HG02588 (cell line): ENCODE data around the gene FZR1.
"Not testable (repeated sequence)": the region's sequence is repeated elsewhere in the genome, so short reads cannot be mapped to it uniquely, and the experiment has no call there.

ENCODE experiments used
- ATAC-seq: cut with Tn5 transposase; IDR thresholded peaks from one replicate; pipeline ENCODE4 v1.9.1; 2021; ENCODE audit warnings: mild to moderate bottlenecking, moderate library complexity; ENCODE audit not compliant: unreplicated experiment

FZR1 gene

DNA sequence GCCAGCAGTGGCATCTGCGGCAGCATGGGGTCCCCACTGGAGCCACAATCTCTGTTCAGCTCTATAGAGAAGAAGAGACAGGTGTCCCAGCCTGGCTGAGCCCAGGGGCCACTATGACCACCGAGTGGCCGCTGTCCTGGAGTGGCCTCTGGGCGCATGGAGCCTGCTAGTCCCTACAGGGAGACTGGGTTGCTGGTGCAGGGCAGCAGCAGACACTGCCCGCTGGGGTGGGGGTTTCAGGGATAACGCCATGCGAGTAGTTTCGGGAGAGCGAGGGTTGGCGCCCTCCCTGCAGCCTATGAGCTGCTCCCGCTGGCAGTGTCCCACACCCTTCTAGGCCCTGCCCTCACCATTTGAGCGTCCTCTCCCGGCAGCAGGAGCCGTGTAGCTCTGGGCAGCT is 22.0 kb downstream of the FZR1 start:
- ATAC-seq: no peak

DNA sequence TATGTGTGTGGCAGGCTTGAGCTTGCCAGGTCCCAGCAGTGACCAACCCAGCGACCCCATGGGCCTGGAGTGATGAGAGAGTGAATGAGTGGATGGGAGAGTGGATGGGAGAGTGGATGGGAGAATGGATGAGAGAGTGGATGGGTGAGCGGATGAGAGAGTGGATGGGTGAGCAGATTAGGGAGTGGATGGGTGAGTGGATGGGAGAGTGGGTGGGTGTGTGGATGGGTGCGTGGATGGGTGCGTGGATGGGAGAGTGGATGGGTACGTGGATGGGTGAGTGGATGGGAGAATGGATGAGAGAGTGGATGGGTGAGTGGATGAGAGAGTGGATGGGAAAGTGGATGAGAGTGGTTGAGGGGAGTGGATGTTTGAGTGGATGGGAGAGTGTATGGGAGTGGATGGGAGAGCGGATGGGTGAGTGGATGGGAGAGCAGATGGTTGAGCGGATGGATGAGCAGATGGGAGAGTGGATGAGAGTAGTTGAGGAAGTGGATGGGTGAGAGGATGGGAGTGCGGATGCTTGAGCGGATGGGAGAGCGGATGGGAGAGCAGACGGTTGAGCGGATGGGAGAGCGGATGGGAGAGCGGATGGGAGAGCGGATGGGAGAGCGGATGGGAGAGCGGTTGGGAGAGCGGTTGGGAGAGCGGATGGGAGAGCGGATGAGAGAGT is 22.6 kb downstream of the FZR1 start:
- no peak for ATAC-seq

DNA sequence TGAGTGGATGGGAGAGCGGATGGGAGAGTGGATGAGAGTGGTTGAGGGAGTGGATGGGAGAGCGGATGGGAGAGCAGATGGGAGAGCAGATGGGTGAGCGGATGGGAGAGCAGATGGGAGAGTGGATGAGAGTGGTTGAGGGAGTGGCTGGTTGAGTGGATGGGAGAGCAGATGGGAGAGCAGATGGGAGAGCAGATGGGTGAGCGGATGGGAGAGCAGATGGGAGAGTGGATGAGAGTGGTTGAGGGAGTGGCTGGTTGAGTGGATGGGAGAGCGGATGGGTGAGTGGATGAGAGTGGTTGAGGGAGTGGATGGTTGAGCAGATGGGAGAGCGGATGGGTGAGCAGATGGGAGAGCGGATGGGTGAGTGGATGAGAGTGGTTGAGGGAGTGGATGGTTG is 23.2 kb downstream of the FZR1 start:
- ATAC-seq: not testable (repeated sequence)

DNA sequence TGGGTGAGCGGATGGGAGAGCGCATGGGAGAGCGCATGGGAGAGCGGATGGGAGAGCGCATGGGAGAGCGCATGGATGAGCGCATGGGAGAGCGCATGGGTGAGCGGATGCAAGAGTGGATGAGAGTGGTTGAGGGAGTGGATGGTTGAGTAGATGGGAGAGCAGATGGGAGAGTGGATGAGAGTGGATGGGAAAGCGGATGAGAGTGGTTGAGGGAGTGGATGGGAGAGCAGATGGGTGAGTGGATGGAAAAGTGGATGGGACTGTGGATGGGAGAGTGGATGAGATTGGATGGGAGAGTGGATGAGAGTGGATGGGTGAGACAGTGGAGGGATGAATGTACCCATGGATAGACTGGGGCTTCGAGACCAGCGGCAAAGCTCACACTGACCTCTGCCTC is 24.3 kb downstream of the FZR1 start:
- ATAC-seq: no peak

DNA sequence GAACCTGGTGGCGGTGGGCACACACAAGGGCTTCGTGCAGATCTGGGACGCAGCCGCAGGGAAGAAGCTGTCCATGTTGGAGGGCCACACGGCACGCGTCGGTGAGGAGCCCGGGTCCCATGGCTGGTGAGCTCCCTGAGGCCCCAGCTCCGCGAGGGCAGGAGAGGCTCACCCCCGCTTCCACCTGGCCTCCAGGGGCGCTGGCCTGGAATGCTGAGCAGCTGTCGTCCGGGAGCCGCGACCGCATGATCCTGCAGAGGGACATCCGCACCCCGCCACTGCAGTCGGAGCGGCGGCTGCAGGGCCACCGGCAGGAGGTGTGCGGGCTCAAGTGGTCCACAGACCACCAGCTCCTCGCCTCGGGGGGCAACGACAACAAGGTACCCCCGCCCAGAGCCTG is 25.6 kb downstream of the FZR1 start:
- ATAC-seq: no peak

DNA sequence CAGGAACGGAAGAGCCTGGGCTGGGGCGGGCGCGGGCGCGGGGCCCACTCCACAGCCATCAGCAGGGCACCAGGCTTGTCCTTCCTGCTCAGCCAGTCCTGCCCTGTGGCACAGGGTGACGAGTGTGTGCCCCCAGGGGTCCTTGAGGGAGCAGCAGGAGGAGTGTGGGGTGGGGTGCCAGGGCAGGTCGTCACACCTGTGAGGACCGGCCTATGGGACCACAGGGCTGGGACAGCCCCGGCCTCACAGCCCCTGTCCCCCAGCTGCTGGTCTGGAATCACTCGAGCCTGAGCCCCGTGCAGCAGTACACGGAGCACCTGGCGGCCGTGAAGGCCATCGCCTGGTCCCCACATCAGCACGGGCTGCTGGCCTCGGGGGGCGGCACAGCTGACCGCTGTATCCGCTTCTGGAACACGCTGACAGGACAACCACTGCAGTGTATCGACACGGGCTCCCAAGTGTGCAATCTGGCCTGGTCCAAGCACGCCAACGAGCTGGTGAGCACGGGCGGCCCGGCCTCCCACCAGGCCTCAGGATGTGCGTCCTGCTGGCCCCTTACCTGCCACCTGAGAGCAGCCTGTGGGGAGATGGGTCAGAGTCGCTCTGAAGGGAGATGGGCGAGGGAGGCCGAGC is 26.2 kb downstream of the FZR1 start:
- ATAC-seq: no peak

DNA sequence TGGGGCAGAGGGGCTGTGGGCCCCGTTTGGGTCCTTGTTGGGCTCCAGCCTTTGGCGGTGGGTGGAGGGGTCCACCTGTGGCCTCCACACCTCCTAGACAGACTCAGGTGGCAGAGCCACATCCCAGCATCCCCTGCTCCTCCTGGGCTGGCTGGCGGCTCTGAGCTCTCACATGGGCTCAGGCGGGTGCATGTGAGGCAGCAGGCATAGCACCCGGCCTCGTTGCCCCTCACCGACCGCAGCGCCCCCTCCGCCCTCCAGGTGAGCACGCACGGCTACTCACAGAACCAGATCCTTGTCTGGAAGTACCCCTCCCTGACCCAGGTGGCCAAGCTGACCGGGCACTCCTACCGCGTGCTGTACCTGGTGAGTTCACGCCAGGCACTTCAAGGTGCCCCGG is 26.9 kb downstream of the FZR1 start:
- ATAC-seq: no peak

DNA sequence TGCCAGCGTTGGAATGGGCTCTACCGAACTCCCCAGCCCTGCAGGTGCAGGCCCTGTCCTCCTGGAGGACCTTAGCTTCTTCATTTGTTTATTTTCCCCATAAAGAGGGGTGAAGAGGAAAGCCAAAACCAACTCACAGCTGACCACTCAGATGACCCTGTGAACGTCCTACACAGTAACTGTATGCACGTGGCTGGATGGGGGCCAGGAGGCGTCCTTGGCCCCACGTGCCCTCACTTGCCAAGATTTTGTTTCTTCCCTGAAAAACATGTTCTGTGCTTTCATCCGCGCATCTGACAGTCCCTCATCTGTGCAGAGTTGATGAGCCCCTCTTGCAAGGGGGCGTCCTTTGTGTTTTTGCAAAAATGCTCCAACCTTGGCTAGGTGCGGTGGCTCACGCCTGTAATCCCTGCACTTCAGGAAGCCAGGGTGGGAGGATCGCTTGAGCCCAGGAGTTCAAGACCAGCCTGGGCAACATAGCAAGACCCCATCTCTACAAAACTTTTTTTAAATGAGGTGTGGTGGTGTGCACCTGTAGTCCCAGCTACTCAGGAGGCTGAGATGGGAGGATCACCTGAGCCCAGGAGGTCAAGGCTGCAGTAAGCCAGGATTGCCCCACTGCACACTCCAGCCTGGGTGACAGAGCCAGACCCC is 27.6 kb downstream of the FZR1 start:
- no peak for ATAC-seq

DNA sequence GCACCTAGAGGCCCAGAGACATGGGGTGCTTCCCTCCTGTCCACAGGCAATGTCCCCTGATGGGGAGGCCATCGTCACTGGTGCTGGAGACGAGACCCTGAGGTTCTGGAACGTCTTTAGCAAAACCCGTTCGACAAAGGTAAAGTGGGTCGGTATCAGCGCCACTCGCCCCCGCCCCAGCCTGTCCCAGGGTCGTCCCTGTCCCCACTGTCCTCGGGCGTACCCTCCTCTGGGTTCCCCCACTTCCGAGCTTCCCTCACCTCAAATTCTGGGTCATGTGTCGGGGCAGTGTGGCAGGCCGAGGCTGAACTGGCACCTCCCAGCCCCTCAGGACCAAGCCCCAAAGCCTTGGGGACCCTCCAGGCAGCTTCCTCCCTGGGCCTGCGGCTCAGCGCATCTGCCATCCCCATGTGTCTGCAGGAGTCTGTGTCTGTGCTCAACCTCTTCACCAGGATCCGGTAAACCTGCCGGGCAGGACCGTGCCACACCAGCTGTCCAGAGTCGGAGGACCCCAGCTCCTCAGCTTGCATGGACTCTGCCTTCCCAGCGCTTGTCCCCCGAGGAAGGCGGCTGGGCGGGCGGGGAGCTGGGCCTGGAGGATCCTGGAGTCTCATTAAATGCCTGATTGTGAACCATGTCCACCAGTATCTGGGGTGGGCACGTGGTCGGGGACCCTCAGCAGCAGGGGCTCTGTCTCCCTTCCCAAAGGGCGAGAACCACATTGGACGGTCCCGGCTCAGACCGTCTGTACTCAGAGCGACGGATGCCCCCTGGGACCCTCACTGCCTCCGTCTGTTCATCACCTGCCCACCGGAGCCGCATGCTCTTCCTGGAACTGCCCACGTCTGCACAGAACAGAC is 28.5 kb downstream of the FZR1 start:
- no peak for ATAC-seq

DNA sequence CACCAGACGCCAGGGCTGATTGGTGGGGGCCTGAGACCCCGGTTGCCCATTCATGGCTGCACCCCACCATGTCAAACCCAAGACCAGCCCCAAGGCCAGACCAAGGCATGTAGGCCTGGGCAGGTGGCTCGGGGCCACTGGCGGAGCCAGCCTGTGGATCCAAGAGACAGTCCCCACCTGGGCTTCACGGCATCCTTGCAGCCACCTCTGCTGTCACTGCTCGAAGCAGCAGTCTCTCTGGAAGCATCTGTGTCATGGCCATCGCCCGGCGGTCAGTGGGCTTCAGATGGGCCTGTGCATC is 29.1 kb downstream of the FZR1 start:
- no peak for ATAC-seq

DNA sequence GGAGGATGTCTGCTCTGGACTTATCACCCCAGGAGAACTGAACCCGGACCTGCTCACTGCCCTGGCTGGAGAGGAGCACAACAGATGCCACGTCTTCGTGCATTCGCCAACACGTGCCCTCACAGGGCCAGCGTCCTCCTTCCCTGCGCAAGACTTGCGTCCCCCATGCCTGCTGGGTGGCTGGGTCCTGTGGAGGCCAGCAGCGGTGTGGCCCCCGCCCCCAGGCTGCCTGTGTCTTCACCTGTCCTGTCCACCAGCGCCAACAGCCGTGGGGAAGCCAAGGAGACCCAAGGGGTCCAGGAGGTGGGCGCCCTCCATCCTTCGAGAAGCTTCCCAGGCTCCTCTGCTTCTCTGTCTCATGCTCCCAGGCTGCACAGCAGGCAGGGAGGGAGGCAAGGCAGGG is 29.5 kb downstream of the FZR1 start:
- no peak for ATAC-seq

DNA sequence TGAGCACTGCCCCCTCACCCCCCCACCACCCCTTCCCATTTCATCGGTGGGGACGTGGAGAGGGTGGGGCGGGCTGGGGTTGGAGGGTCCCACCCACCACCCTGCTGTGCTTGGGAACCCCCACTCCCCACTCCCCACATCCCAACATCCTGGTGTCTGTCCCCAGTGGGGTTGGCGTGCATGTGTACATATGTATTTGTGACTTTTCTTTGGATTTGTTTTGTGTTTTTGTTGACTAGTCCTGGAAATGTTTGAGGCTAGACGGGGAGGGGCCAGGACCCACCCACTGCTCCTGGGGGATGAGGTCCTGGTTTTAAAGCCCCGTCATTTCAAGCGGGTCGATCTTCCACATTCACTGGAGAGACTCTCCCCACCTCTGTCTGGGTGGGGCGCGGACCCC is 29.9 kb downstream of the FZR1 start:
- no peak for ATAC-seq

DNA sequence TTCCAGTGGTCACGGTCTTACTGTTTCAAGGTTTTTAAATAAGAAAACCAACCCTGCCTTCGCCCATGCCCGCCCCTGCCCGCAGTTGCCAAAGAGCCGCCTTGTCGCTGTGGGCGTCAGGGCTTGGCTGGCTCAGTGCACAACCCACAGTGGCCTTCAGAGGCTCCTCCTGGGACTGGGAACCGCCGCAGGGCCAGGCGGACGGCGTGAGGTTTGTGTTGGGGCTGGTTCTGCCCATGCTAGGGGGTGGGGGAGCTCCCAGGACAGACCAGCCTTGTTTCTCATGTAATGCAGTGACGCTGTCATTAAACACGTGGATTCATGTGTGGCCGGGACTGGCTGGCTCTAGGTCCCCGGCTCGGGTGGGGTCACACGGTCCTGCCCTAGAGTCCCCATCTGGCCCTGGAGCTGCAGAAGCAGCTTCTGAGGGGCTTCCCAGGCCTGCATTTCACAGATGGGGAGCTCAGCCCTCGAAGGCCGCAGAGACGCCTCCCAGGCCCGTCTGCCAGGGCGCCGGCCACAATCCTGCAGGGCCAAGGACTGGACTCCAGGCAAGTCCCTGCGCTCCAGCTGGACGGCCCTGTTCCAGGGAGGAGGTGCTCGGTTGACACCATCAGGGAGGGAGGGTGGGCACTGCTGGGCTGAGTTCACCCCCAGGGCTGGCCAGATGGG is 30.5 kb downstream of the FZR1 start:
- ATAC-seq: no peak

DNA sequence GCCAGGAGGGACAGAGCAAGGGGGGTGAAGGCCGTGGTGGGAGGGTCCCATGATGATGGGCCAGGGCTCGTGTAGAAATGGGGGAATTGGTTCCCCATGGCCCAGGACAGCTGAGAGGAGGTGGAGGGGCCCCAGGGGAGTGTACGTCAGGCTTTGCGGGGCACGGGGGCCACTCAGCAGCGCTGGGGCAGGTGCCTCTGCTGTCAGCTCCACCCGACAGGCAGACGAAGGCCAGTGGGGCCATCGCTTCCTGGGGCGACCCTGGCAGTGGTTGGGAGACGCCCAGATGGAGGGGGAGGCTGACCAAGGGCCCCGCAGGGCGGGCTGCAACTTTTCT is 31.0 kb downstream of the FZR1 start:
- no peak for ATAC-seq

DNA sequence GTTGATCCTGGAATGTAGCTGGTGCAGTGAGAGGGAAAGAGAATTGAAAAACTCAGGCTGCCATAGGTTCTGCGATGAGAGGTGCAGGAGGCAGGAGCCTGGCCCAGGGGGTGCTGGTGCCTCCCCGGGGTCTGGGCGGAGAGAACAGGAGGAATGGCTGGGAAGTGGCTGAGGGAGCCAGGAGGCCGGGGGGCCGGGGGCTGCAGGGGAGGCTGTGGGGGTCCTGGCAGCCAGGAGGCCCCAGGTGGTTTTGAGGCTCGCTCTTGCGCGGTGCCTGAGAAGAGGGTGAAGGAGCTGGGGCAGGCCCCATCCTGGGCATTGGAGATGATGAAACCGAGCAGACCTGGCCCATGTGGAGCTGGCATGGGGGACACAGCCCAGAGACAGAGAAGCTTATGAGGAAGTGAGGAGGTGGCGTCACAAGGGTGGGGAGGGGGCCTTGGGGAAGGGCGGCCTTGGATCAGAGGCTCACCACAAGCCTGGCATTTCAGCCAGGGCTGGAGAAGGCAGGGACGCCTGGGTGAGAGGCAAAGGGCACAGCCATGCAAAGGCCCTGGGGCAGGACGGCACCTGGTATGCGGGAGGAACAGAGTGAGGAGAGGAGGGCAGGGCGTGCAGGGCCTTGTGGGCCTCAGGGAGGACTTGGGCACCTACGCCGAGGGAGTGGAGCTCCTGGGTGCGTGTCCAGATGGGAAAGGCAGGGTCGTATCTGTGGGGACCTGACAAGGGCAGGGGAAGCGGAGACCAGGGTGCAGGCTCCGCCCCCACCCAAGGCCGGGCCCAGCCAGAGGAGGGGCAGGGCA is 31.5 kb downstream of the FZR1 start:
- ATAC-seq: no peak

DNA sequence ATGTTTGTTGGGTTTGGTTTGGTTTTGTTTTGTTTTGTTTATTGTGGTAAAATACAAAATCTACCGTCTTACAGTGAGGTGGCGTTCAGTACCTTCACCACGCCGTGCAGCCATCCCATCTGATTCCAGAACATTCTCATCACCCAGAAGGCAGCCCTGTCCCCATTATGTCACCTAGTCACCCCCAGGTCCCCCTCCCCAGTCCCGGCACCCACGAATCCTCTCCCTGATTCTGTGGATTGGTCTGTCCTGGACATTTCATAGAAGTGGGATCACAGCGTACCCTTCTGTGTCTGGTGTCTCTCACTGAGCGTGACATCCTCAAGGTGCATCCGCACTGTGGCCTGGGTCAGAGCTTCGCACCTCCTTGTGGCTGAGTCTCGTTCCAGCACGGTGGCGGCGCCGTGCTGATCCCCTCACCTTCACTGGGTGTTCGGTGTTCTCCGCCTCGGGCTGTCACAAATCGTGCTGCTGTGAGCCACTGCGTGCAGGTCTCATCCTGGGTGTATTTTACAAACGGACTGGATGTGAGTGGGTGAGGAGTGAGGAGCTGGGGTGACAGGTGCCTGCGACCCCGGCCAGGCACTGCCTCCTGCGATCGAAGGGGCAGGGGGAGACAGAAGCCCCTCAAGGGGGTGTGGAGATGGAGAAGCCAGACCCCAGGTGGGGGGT is 32.3 kb downstream of the FZR1 start:
- no peak for ATAC-seq

DNA sequence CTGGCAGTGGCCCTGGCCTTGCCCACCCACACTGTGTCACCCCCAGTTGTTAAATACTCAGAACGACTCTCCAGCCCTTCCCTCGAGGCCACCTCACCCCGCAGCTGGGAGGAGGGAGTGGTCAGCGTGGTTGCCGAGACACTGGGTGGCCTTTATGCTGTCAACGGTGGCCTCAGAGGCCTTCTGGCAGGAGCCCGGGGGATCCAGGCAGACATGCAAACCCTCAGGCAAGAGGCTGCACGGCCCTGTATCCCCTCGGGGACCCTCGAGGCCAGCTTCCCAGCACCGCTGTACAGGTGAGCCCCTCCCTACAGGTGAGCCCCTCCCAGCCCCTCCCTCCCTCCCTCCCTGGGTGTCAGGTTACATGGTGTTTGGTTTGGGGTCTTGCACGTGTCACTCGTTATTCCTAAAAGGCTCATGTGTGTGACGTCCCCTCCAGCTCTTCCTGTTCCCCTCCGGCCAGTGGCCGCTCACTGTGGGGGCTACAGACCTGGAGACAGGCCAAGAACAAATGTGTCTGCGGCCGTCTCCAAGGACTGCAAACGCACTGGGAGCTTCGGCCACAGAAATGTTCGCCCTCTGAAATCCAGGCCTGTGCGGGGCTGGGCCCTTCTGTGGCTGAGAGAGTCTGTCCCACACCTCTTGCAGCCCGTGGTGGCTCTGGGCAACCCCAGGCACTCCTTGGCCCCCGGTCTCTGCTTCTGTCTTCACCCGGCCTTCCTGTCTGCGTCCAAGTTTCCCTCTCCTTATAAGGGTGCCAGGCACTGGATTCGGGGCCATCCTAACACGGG is 33.0 kb downstream of the FZR1 start, which contains the start of gene TEKTIP1:
Gene TEKTIP1 (plus strand): TSS at position 210 of the 791 bp plus-strand sequence. CDS start 4 bp downstream, at position 214.
- ATAC-seq: no peak

DNA sequence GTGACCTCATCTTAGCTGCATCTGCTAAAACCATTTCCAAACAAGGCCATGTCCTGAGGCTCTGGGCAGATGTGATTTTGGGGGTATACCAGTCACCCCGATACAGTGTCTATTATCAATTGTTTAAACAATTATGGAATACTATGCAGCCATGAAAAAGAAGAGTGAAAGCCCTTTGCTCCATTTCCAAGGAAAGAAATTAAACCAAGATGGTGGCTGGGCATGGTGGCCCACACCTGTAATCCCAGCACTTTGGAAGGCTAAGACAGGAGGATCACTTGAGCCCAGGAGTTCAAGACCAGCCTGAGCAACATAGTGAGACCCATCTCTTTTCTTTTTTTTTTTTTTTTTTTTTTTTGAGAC is 33.6 kb downstream of the FZR1 start:
- no peak for ATAC-seq
